ENCODE results near the gene JMY. TPM values are rescaled to one million over a fixed set of nuclear protein-coding genes. Genes with fewer than 3 reads are reported as not detected.

JMY gene
- total RNA-seq, 3 donors from 2014 or later = 6.4 to 55.9 (median 8.8) TPM

DNA sequence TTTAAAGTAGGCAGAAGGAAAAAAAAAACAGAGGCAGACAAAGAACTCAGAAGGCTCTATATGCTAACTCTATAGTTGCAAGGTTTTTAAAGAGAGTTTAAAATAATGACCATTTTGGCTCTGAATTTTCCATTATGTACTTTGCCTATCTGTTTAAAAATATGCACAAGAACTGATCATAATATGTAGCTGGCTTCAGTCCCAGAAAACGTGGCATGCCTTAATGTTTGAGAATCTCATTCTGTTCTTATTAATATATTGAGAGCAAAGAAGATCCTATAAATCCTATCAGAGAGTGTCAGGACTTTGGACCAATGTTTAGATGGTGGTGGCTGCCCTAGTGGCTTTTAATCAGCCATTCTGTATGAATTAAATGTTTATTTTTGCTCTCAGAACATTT, 121.5 kb downstream of the JMY start:
- H3K9me3 ChIP-seq = no peaks in the 10 kb centered on the region
- intact Hi-C loops (cut with DNase I, micrococcal nuclease) = no loop called here
- TF ChIP-seq, protein P1, sequence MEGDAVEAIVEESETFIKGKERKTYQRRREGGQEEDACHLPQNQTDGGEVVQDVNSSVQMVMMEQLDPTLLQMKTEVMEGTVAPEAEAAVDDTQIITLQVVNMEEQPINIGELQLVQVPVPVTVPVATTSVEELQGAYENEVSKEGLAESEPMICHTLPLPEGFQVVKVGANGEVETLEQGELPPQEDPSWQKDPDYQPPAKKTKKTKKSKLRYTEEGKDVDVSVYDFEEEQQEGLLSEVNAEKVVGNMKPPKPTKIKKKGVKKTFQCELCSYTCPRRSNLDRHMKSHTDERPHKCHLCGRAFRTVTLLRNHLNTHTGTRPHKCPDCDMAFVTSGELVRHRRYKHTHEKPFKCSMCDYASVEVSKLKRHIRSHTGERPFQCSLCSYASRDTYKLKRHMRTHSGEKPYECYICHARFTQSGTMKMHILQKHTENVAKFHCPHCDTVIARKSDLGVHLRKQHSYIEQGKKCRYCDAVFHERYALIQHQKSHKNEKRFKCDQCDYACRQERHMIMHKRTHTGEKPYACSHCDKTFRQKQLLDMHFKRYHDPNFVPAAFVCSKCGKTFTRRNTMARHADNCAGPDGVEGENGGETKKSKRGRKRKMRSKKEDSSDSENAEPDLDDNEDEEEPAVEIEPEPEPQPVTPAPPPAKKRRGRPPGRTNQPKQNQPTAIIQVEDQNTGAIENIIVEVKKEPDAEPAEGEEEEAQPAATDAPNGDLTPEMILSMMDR (IDR thresholded peaks at IDR 0.05) = no peak
- no peak for DNase-seq
- H3K4me3 ChIP-seq = no peak overlapping the region
- no peaks in the 10 kb centered on the region for H3K36me3 ChIP-seq (ENCODE audit: low read depth)
- ATAC-seq = no peak
- no peaks in the 10 kb centered on the region for H3K4me1 ChIP-seq (ENCODE audit: low read depth)

Other genes starting within 250 kb of the JMY start
- 1 to 10 TPM; 1.2 to 3.6 (median 1.8) TPM for gene DMGDH, start 166.5 kb upstream of the JMY start, total RNA-seq
- 10 to 100 TPM in 1 of 3 donors, under 1 TPM in 2; 0.49 to 17.7 (median 0.70) TPM for gene BHMT2, start 166.4 kb upstream of the JMY start, total RNA-seq
- gene BHMT, start 124.3 kb upstream of the JMY start, total RNA-seq = under 1 TPM in 1 of 3 donors, not detected in 2; 0.60 TPM

Measured in mucosa of descending colon (tissue), 3 donors.